OCI-LY7 (cell line): ENCODE measurements around the gene FTCDNL1. TPM values are rescaled to one million over a fixed set of nuclear protein-coding genes. Genes with fewer than 3 reads are reported as not detected.

Experiments used
- BruUV-seq: library from RNA; stranded (reverse); fragments of 400-500 nt; replicated peaks from 2 replicates; lab custom pipeline; 2021; lab: Mats Ljungman, UMichigan
- CTCF ChIA-PET: fragments of 300-600 bp; sonication (Branson Sonifier 250); formaldehyde crosslinking; loops from one replicate; lab custom pipeline; 2022; ENCODE audit warnings: antibody characterized with exemption; ENCODE audit not compliant: unreplicated experiment; lab: Charles Lee
- POLR2A ChIA-PET: fragments of 300-600 bp; sonication (Branson Sonifier 250); formaldehyde crosslinking; loops from one replicate; lab custom pipeline; 2022; ENCODE audit warnings: antibody characterized with exemption; lab: Charles Lee
- DNase-seq: peaks from one replicate; pipeline ENCODE4 v3.0.0-alpha.2; 2015; ENCODE audit warnings: low spot score
- H2AFZ ChIP-seq: fragments of 200-600 bp; sonication (generic), shearing (Covaris generic); 2 replicates; pipeline ENCODE4 v1.6.1; 2014; ENCODE audit warnings: mild to moderate bottlenecking, antibody characterized with exemption, low read length, moderate library complexity
- H3K27ac ChIP-seq: fragments of 200-600 bp; sonication (generic); 2 replicates; pipeline ENCODE4 v1.5.1; 2014; ENCODE audit warnings: mixed run types, low read depth, mild to moderate bottlenecking, moderate library complexity, low read length, inconsistent platforms; ENCODE audit not compliant: poor library complexity, severe bottlenecking
- H3K36me3 ChIP-seq: fragments of 200-600 bp; sonication (generic); 2 replicates; pipeline ENCODE4 v1.6.1; 2014; ENCODE audit warnings: mild to moderate bottlenecking, antibody characterized with exemption, low read length, moderate library complexity, mixed read lengths; ENCODE audit not compliant: insufficient read depth
- H3K4me1 ChIP-seq: fragments of 200-600 bp; sonication (generic); 2 replicates; pipeline ENCODE4 v1.5.1; 2014; ENCODE audit warnings: mild to moderate bottlenecking, low read length; ENCODE audit not compliant: insufficient read depth, poor library complexity, severe bottlenecking
- H3K4me2 ChIP-seq: fragments of 200-600 bp; sonication (generic); 2 replicates; pipeline ENCODE4 v1.6.1; 2014; ENCODE audit warnings: mild to moderate bottlenecking, low read length
- H3K4me3 ChIP-seq: fragments of 200-600 bp; sonication (generic); 2 replicates; pipeline ENCODE4 v1.5.1; 2014; ENCODE audit warnings: mild to moderate bottlenecking, low read depth, low read length; ENCODE audit not compliant: poor library complexity, severe bottlenecking
- H3K79me2 ChIP-seq: fragments of 200-600 bp; sonication (generic); 2 replicates; pipeline ENCODE4 v1.6.1; 2016; ENCODE audit warnings: low read depth, mild to moderate bottlenecking, low read length, moderate library complexity, mixed read lengths; ENCODE audit not compliant: insufficient read depth
- H3K9me2 ChIP-seq: fragments of 200-600 bp; sonication (generic); 2 replicates; pipeline ENCODE4 v1.6.1; 2016; ENCODE audit warnings: mild to moderate bottlenecking, low read length, mixed read lengths; ENCODE audit not compliant: insufficient read depth
- H3K9me3 ChIP-seq: fragments of 200-600 bp; sonication (generic); 2 replicates; pipeline ENCODE4 v1.6.1; 2014; ENCODE audit warnings: mild to moderate bottlenecking, mixed run types, low read length, mixed read lengths
- H4K20me1 ChIP-seq: fragments of 200-600 bp; sonication (generic); 2 replicates; pipeline ENCODE4 v1.6.1; 2014; ENCODE audit warnings: mild to moderate bottlenecking, antibody characterized with exemption, low read length, moderate library complexity, mixed read lengths; ENCODE audit not compliant: insufficient read depth
- EZH2phosphoT487 ChIP-seq: fragments of 200-600 bp; sonication (generic); IDR thresholded peaks from 2 replicates; pipeline ENCODE4 v1.6.1; 2018; ENCODE audit warnings: low read depth, borderline replicate concordance, mild to moderate bottlenecking, mixed run types, antibody characterized with exemption, low read length, moderate library complexity, mixed read lengths
- intact Hi-C: fragments of 100-400 bp; cut with micrococcal nuclease; formaldehyde crosslinking; loops from one replicate; pipeline ENCODE4 v1.10.0; 2022; ENCODE audit not compliant: unreplicated experiment
- total RNA-seq, 2 experiments: library from RNA; depleted of rRNA in 1 of 2; stranded (reverse); fragments of >200 nt in 1 of 2; shearing (Covaris generic) in 1 of 2; gene quantifications; 2 replicates each; pipeline ENCODE4 v1.2.3, GENCODE V29; 2014 to 2022
- TF ChIP-seq, protein P1 (sequence below): fragments of 200-600 bp; sonication (generic); conservative IDR thresholded peaks from 2 replicates; pipeline ENCODE4 v1.5.1; 2014; ENCODE audit warnings: mild to moderate bottlenecking, antibody characterized with exemption, low read length, moderate library complexity, mixed read lengths

FTCDNL1 gene
- total RNA-seq, 2 experiments from 2014 or later = 0.40 to 0.54 TPM

DNA sequence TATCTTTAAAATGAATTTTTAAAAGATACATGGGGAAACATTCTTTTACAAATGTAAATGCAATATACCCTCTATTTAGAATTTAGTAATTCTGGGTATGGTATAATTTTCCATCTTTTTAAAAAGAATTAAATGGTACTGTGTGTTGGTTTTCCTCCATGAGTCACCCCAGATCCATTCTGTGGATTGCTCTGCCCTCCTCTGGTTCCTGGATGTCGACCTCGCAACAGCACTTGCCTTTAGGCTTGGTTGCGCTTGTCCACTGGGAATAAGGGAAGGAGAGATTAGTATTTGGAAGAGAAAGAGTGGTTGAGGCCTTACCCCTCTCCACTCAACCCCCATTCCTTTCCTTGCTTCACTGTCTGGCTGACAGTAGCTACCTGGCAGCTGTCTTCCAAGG, 90.4 kb downstream of the FTCDNL1 start:
- CTCF ChIA-PET = no interaction called here
- no peak for TF ChIP-seq EZH2phosphoT487
- TF ChIP-seq, protein P1, sequence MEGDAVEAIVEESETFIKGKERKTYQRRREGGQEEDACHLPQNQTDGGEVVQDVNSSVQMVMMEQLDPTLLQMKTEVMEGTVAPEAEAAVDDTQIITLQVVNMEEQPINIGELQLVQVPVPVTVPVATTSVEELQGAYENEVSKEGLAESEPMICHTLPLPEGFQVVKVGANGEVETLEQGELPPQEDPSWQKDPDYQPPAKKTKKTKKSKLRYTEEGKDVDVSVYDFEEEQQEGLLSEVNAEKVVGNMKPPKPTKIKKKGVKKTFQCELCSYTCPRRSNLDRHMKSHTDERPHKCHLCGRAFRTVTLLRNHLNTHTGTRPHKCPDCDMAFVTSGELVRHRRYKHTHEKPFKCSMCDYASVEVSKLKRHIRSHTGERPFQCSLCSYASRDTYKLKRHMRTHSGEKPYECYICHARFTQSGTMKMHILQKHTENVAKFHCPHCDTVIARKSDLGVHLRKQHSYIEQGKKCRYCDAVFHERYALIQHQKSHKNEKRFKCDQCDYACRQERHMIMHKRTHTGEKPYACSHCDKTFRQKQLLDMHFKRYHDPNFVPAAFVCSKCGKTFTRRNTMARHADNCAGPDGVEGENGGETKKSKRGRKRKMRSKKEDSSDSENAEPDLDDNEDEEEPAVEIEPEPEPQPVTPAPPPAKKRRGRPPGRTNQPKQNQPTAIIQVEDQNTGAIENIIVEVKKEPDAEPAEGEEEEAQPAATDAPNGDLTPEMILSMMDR = no peak
- POLR2A ChIA-PET = interaction anchor here (0.6 kb wide), 1 partner anchor 1432 kb away, joined by 3 read pairs; no protein-coding TSS in a partner anchor
- H3K27ac ChIP-seq = no peak overlapping the region
- no peaks in the 10 kb centered on the region for H3K79me2 ChIP-seq
- DNase-seq = no peak
- no peaks in the 10 kb centered on the region for H3K36me3 ChIP-seq
- intact Hi-C loops = no loop called here
- no peaks in the 10 kb centered on the region for H4K20me1 ChIP-seq
- no peak overlapping the region for H2AFZ ChIP-seq
- no peak overlapping the region for H3K4me3 ChIP-seq
- no TSS peak for BruUV-seq
- H3K4me2 ChIP-seq = no peak overlapping the region
- H3K9me3 ChIP-seq = no peaks in the 10 kb centered on the region
- no peaks in the 10 kb centered on the region for H3K4me1 ChIP-seq
- H3K9me2 ChIP-seq = no peaks in the 10 kb centered on the region

DNA sequence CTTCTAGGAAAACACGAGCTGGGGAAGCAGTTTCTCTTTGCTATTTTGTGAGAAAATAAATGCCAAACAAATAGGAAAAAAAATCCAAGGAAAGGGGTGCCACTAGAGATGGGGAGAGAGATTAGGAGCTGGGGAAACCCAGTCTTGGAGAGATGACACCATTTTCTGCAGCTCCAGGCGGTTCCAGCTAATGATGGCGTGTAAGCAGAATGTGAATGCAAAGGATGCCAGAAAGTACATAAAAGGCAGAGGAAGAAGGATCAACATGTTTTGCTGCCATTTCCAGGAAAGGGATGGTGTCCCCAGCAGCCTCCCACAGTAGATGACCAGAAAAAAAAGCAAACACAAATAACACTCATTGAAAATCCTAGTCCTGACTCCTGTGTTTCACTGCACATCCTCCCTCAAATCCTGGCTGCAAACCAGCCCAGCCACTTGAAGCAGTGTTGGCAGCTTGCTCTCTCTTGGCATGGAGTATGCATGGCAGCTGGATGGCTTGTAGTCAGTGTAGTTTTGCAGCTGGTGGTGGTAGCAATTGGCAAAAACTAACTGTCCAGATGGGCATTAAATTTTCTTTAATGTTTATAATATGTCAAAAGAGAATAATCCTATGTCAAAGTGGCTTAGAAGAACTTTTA, 93.6 kb downstream of the FTCDNL1 start:
- no peak for DNase-seq
- H3K4me1 ChIP-seq = no peaks in the 10 kb centered on the region
- TF ChIP-seq, protein P1 = no peak
- TF ChIP-seq EZH2phosphoT487 = no peak
- H3K79me2 ChIP-seq = no peaks in the 10 kb centered on the region
- ChIA-PET POLR2A (interaction anchor here (0.5 kb wide), 1 partner anchor 159 kb away, joined by 3 read pairs; no protein-coding TSS in a partner anchor), CTCF (no interaction called here)
- H3K9me2 ChIP-seq = no peaks in the 10 kb centered on the region
- no peaks in the 10 kb centered on the region for H3K9me3 ChIP-seq
- H3K4me2 ChIP-seq = no peak overlapping the region
- no peak overlapping the region for H3K27ac ChIP-seq
- H3K4me3 ChIP-seq = no peak overlapping the region
- H3K36me3 ChIP-seq = no peaks in the 10 kb centered on the region
- no peaks in the 10 kb centered on the region for H4K20me1 ChIP-seq
- H2AFZ ChIP-seq = no peak overlapping the region
- no TSS peak for BruUV-seq
- intact Hi-C loops = no loop called here

DNA sequence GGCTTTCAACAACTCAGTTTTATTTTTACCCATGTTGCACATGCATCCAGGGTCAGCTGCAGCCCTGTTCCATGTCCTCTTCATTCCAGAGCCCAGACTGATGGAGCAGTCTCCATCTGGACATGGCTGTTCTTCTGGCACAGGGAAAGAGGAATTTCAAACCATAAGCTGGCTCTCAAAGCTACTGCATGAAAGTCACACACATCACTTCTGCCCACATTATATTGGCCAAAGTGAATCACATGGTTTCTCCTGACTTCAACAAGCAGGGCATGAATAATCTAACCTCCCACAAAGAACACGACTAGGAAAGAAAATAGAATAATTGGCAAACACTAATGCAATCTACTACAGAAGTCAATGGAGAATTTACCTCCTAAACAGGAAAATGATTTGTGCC, 94.2 kb downstream of the FTCDNL1 start:
- no peak overlapping the region for H3K4me2 ChIP-seq
- no TSS peak for BruUV-seq
- no peaks in the 10 kb centered on the region for H3K79me2 ChIP-seq
- intact Hi-C loops = no loop called here
- H3K36me3 ChIP-seq = no peaks in the 10 kb centered on the region
- POLR2A ChIA-PET = interaction anchor here (0.7 kb wide), 1 partner anchor 1725 kb away, joined by 3 read pairs; no protein-coding TSS in a partner anchor
- no peaks in the 10 kb centered on the region for H3K4me1 ChIP-seq
- CTCF ChIA-PET = no interaction called here
- H3K9me3 ChIP-seq = no peaks in the 10 kb centered on the region
- H3K9me2 ChIP-seq = no peaks in the 10 kb centered on the region
- no peak overlapping the region for H3K4me3 ChIP-seq
- no peak for TF ChIP-seq EZH2phosphoT487
- TF ChIP-seq, protein P1 = no peak
- no peak for DNase-seq
- no peaks in the 10 kb centered on the region for H4K20me1 ChIP-seq
- H3K27ac ChIP-seq = no peak overlapping the region
- H2AFZ ChIP-seq = no peak overlapping the region
